HG03025 (cell line): ENCODE data around the gene SPACA6.
"Not testable (repeated sequence)": the region's sequence is repeated elsewhere in the genome, so short reads cannot be mapped to it uniquely, and the experiment has no call there.

Experiments used
- ATAC-seq: cut with Tn5 transposase; IDR thresholded peaks from one replicate; pipeline ENCODE4 v1.9.1; 2021; ENCODE audit warnings: mild to moderate bottlenecking, moderate library complexity; ENCODE audit not compliant: unreplicated experiment, low FRiP score

Gene SPACA6

DNA sequence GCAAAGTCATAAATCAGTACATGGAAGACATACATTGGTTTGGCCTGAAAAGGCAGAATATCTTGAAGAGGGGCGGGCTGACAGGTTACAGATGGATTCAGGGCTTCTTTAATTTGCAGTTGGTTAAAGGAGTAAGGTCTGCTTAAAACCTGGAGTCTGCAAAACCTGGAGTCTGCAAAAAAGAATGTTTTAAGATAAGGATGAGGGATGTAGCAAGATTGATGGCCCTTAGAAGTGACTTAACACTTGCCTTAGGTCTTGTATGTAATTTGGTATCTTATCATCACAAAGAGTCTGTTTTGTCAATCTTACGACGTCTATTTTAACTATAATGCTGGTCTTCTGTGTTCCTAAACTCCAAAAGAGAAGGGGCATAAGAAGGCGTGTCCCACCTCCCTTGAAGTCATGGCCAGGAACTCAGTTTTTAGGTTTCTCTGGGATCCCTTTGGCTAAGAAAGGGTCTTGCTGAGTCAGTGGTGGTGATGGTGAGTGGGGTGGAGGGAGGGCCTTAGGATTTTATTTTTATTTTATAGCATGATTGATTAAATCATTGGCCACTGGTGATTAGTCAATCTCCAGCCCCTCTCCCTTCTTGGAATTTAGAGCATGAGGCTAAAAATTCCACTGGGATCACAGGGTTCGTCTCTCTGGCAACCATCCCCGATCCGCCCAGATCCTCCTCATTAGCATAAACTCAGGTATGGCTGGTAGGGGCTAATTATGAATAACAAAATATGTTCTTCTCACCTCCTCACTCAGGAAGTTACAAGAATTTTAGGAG is 40.8 kb downstream of the SPACA6 start:
- ATAC-seq: no peak

DNA sequence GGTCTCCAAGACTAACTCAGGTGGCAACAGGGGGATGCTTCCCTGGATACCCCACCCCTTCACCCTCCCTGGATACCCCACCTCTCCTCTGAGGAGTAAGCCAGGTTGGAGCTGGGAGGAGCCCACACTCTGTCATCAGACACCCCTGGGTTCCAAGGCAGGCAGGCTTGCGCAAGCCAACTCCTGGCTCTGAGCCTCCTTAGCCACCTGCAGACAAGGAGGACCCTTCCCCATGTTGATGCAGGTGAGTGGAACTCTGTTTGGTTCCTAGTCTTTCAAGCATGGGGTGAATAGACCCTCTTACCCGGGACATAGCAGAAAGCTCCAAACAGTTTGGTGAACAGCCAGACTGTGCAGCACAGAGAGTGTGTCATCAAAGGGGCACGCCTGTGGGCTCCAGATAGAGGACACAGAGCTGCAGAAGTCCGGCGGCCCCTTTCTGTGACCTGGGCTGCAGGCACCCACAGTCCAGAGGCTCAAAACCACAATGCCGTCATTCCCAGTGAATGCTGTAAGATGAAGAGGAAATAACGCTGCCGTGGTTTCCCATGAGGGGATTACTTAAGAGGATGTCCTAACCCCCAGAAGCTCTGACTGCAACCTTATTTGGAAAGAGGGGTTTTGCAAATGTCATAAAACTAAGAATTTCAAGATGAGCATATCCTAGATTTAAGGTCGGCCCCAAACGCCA is 42.8 kb downstream of the SPACA6 start:
- ATAC-seq: no peak

DNA sequence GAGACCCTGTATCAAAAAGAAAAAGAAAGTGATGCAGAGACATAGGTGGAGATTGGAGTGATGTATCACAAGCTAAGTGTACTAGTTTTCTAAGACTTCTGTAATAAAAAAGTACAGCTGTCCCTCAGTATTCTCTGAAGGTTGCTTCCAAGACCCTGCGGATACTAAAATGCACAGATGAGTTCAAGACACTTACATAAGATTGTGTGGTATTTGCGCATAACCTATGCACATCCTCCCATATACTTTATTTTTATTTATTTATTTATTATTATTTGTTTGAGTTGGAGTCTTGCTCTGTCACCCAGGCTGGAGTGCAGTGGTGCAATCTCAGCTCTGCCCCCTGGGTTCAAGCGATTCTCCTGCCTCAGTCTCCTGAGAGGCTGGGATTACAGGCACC is 44.3 kb downstream of the SPACA6 start:
- no peak for ATAC-seq

DNA sequence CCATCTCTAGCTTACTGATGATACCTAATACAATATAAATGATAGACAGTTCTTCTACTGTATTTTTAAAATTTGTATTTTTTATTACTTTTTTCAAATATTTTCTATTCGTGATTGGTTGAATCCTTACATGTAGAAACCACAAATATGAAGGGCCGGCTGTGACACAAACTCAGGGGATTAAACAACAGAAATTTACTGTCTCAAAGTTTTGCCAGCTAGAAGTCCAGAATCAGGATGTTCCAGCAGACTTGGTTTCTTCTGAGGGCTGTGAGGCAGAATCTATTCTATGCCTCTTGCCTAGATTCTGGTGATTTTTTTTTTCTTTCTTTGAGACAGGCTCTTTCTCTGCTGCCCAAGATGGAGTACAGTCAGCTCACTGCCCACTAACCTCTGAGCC is 44.8 kb downstream of the SPACA6 start:
- ATAC-seq: no peak

DNA sequence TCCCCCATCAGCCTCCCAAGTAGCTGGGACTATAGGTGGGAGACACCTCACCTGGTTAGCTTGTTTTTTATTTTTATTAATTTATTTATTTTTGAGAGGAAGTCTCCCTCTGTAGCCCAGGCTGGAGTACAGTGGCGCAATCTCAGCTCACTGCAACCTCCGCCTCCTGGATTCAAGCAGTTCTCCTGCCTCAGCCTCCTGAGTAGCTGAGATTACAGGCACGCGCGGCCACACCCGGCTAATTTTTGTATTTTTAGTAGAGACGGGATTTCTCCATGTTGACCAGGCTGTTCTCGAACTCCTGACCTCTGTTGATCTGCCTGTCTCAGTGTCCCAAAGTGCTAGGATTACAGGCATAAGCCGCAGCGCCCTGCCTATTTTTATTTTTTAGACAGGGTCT is 45.4 kb downstream of the SPACA6 start:
- not testable (repeated sequence) for ATAC-seq

- no peak for ATAC-seq
Measured at GRCh38 chr19:51739466-51740213, 46.5 kb downstream of the SPACA6 start.

GRCh38 chr19:51740356-51740755 is 47.2 kb downstream of the SPACA6 start:
- no peak for ATAC-seq

GRCh38 chr19:51742789-51743188 is 49.7 kb downstream of the SPACA6 start:
- no peak for ATAC-seq

DNA sequence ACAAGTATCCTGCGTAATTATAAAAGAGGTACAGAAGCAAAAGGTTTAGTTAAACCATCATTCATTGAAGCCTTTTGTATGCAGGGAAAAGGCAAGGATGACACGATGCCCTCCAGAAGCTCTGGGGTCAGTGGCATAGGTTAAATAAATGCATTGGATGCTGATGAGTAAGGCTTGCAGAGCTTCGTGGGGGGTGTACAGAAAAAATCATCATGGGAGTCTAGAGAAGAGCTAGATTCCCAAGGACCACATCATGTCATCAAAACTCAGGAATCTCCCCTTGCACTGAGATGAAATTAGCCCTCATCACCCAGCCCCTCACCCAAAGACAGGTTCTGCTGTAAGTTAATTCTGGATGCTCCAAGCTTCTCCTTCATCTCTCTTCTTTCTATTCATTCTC is 50.3 kb downstream of the SPACA6 start:
- no peak for ATAC-seq

DNA sequence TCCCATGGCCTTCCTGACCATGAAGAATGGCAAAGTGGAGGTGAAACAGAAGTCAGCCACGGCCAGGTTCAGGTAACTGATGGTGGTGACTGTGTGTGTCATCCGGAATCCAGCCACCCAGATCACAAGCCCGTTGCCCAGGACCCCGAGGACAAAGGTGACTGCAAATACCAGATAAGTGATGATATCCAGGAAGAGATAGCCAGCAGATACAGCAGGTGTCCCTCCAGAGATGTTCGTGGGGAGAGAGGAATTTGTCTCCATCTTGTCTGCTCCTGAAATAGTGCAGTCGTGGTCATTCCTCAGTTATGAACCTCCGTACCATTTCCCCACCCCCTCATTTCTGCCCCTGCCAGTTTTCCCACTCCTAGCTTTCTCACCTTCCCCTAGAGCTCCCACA is 53.6 kb downstream of the SPACA6 start:
- ATAC-seq: no peak

DNA sequence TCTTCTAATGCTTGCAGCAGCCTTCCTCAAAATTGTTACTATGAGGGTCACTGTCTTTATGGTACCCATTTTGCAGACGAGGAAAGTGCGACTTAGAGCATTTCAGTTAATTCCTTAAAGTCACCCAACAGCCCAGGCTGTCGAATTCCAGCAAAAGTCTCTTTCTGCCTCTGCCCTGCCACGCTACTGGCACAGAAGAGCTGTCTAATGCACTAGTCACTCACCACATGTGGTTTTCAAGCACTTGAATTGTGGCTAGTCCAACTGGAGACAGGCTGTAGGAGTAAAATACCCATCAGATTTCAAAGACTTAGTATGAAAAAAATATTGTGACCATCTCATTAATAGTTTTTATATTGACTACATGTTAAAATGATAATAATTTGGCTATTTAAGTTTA is 56.8 kb downstream of the SPACA6 start:
- no peak for ATAC-seq

GRCh38 chr19:51750400-51751094 is 57.4 kb downstream of the SPACA6 start:
- ATAC-seq: no peak

GRCh38 chr19:51751655-51752054 is 58.5 kb downstream of the SPACA6 start, which contains the start of gene FPR1:
FPR1 (minus strand) TSS chr19:51751878; CDS start chr19:51746994, 4,884 bp downstream.
- no peak for ATAC-seq

DNA sequence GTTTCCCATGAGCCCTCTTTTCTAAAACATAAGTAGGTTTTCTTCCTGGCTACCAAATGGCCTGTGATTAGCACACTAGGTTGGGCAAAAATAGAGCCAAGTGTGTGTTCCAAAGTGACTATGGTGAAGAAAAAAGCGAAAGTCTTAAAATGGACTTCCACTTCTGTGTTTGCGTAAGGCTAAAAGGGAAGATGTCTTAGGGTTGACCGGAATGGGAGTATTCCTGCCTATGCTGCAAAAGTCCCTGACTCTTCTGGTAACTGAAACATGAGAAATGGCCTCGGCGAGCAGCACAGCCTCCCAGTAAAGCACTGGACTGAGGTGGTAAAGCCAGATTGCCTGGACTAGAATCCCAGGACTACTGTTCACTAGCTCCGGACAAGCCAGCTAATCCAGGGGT is 61.0 kb downstream of the SPACA6 start:
- no peak for ATAC-seq

- no peak for ATAC-seq
Measured at GRCh38 chr19:51754770-51755169, 61.6 kb downstream of the SPACA6 start.
